Measurements from ENCODE around the gene TTPAL.

TTPAL gene

GRCh38 chr20:44438782-44439181, 36.9 kb upstream of the TTPAL start:
- no peaks in the 10 kb centered on the region for H3K9me2 ChIP-seq (replicated peaks; ENCODE audit: insufficient read depth, low read length)
- no peaks in the 10 kb centered on the region for H3K36me3 ChIP-seq (ENCODE audit: low read length)
- H2AFZ ChIP-seq (ENCODE audit: low read depth, low read length, severe bottlenecking) = no peak overlapping the region
- no peak overlapping the region for H3K4me2 ChIP-seq (ENCODE audit: low read depth, low read length, poor library complexity, severe bottlenecking)
- H3K9me3 ChIP-seq (ENCODE audit: insufficient read depth, low read length) = no peaks in the 10 kb centered on the region
- no peak overlapping the region for H3K27ac ChIP-seq (ENCODE audit: low read depth, low read length)
- no peak overlapping the region for H3K9ac ChIP-seq (ENCODE audit: low read length)
- H3K27me3 ChIP-seq (ENCODE audit: low read length) = no peaks in the 10 kb centered on the region
- H3K79me2 ChIP-seq (ENCODE audit: insufficient read depth, low read length) = no peaks in the 10 kb centered on the region
- H3K4me3 ChIP-seq (ENCODE audit: insufficient read depth, low read length, poor library complexity, severe bottlenecking) = no peak overlapping the region
- H4K20me1 ChIP-seq (ENCODE audit: low read depth, low read length) = no peaks in the 10 kb centered on the region
- no peaks in the 10 kb centered on the region for H3F3A ChIP-seq (ENCODE audit: insufficient read depth)
- TF ChIP-seq EZH2phosphoT487 (conservative IDR thresholded peaks at IDR 0.05; ENCODE audit: low read length) = no peak
- no peak for TF ChIP-seq CTCF (IDR thresholded peaks at IDR 0.05; ENCODE audit: insufficient read depth, low read length, poor library complexity, severe bottlenecking)

GRCh38 chr20:44439318-44439717, 36.4 kb upstream of the TTPAL start:
- H3K36me3 ChIP-seq (ENCODE audit: low read length) = no peaks in the 10 kb centered on the region
- no peak for TF ChIP-seq CTCF (IDR thresholded peaks at IDR 0.05; ENCODE audit: insufficient read depth, low read length, poor library complexity, severe bottlenecking)
- no peak for TF ChIP-seq EZH2phosphoT487 (conservative IDR thresholded peaks at IDR 0.05; ENCODE audit: low read length)

GRCh38 chr20:44442298-44443070, 33.2 kb upstream of the TTPAL start:
- Histone ChIP-seq H3K27me3 (ENCODE audit: low read length) (no peaks in the 10 kb centered on the region), H3K36me3 (ENCODE audit: low read length) (no peaks in the 10 kb centered on the region), H3K27ac (ENCODE audit: low read depth, low read length) (no peak overlapping the region), H3K79me2 (ENCODE audit: insufficient read depth, low read length) (no peaks in the 10 kb centered on the region), H3K4me3 (ENCODE audit: insufficient read depth, low read length, poor library complexity, severe bottlenecking) (no peak overlapping the region), H3K9ac (ENCODE audit: low read length) (no peak overlapping the region), H2AFZ (ENCODE audit: low read depth, low read length, severe bottlenecking) (no peak overlapping the region), H3K4me2 (ENCODE audit: low read depth, low read length, poor library complexity, severe bottlenecking) (no peak overlapping the region), H3K9me3 (ENCODE audit: insufficient read depth, low read length) (no peaks in the 10 kb centered on the region), H3F3A (ENCODE audit: insufficient read depth) (no peaks in the 10 kb centered on the region), H3K9me2 (replicated peaks; ENCODE audit: insufficient read depth, low read length) (no peaks in the 10 kb centered on the region), H4K20me1 (ENCODE audit: low read depth, low read length) (no peaks in the 10 kb centered on the region)
- no peak for TF ChIP-seq CTCF (IDR thresholded peaks at IDR 0.05; ENCODE audit: insufficient read depth, low read length, poor library complexity, severe bottlenecking)
- TF ChIP-seq EZH2phosphoT487 (conservative IDR thresholded peaks at IDR 0.05; ENCODE audit: low read length) = no peak

More at GRCh38 chr20:44439318-44439717, 36.4 kb upstream of the TTPAL start:
- H3F3A ChIP-seq (ENCODE audit: insufficient read depth) = no peaks in the 10 kb centered on the region
- H3K9me2 ChIP-seq (replicated peaks; ENCODE audit: insufficient read depth, low read length) = no peaks in the 10 kb centered on the region
- H2AFZ ChIP-seq (ENCODE audit: low read depth, low read length, severe bottlenecking) = no peak overlapping the region
- no peaks in the 10 kb centered on the region for H3K9me3 ChIP-seq (ENCODE audit: insufficient read depth, low read length)
- H3K27me3 ChIP-seq (ENCODE audit: low read length) = no peaks in the 10 kb centered on the region
- no peak overlapping the region for H3K4me3 ChIP-seq (ENCODE audit: insufficient read depth, low read length, poor library complexity, severe bottlenecking)
- no peak overlapping the region for H3K4me2 ChIP-seq (ENCODE audit: low read depth, low read length, poor library complexity, severe bottlenecking)
- no peaks in the 10 kb centered on the region for H3K79me2 ChIP-seq (ENCODE audit: insufficient read depth, low read length)
- no peak overlapping the region for H3K27ac ChIP-seq (ENCODE audit: low read depth, low read length)
- no peaks in the 10 kb centered on the region for H4K20me1 ChIP-seq (ENCODE audit: low read depth, low read length)
- H3K9ac ChIP-seq (ENCODE audit: low read length) = no peak overlapping the region

Data from SU-DHL-6 (cell line).